ENCODE data around the gene NARS2.

The NARS2 gene

GRCh38 chr11:78460471-78460870 is 114.2 kb downstream of the NARS2 start:
- DNase-seq: no peak
- intact Hi-C loops (cut with DNase I): no loop called here

- intact Hi-C loops (cut with DNase I): no loop called here
- DNase-seq: no peak
Observed at GRCh38 chr11:78459738-78460137, 114.9 kb downstream of the NARS2 start.

GRCh38 chr11:78457448-78457847 is 117.2 kb downstream of the NARS2 start:
- DNase-seq: no peak
- intact Hi-C loops (cut with DNase I): no loop called here

GRCh38 chr11:78453140-78453935 is 121.3 kb downstream of the NARS2 start:
- intact Hi-C loops (cut with DNase I): no loop called here
- DNase-seq: no peak

GRCh38 chr11:78451371-78452150 is 123.1 kb downstream of the NARS2 start:
- intact Hi-C loops (cut with DNase I): no loop called here
- DNase-seq: no peak

- intact Hi-C loops (cut with DNase I): no loop called here
- no peak for DNase-seq
Observed at GRCh38 chr11:78450866-78451265, 123.8 kb downstream of the NARS2 start.

GRCh38 chr11:78449866-78450265 is 124.8 kb downstream of the NARS2 start:
- no peak for DNase-seq
- intact Hi-C loops (cut with DNase I): no loop called here

- intact Hi-C loops (cut with DNase I): no loop called here
- DNase-seq: no peak
Observed at GRCh38 chr11:78446210-78446609, 128.5 kb downstream of the NARS2 start.

GRCh38 chr11:78444726-78445125 is 129.9 kb downstream of the NARS2 start:
- no peak for DNase-seq
- intact Hi-C loops (cut with DNase I): no loop called here

- intact Hi-C loops (cut with DNase I): no loop called here
- DNase-seq: no peak
Observed at GRCh38 chr11:78441956-78442355, 132.7 kb downstream of the NARS2 start.

- intact Hi-C loops (cut with DNase I): no loop called here
- no peak for DNase-seq
Observed at GRCh38 chr11:78438298-78438975, 136.2 kb downstream of the NARS2 start.

GRCh38 chr11:78432956-78433355 is 141.7 kb downstream of the NARS2 start:
- intact Hi-C loops (cut with DNase I): no loop called here
- DNase-seq: no peak

- intact Hi-C loops (cut with DNase I): no loop called here
- peak in 16 of 42 donors; percentile 18 to 59 (median 30) for DNase-seq
Observed at GRCh38 chr11:78432058-78432515, 142.6 kb downstream of the NARS2 start.

- DNase-seq: no peak
- intact Hi-C loops (cut with DNase I): loop anchor here (10.0 kb wide), 1 partner anchor 435 kb away; the partner anchor contains the start of gene INTS4
Observed at GRCh38 chr11:78429660-78430059, 145.0 kb downstream of the NARS2 start.

GRCh38 chr11:78429209-78429608 is 145.5 kb downstream of the NARS2 start:
- intact Hi-C loops (cut with DNase I): loop anchor here (10.0 kb wide), 1 partner anchor 434 kb away; the partner anchor contains the start of gene INTS4
- no peak for DNase-seq

- peak in 3 of 42 donors; percentile 8 to 57 (median 23) for DNase-seq
- intact Hi-C loops (cut with DNase I): loop anchor here (10.0 kb wide), 1 partner anchor 434 kb away; the partner anchor contains the start of gene INTS4
Observed at GRCh38 chr11:78428773-78429172, 145.9 kb downstream of the NARS2 start.

- DNase-seq: no peak
Observed at GRCh38 chr11:78428266-78428636, 146.4 kb downstream of the NARS2 start.

GRCh38 chr11:78427615-78428265 is 146.9 kb downstream of the NARS2 start:
- DNase-seq: no peak
- intact Hi-C loops (cut with DNase I): loop anchor here (10.0 kb wide), 1 partner anchor 433 kb away; the partner anchor contains the start of gene INTS4

More at GRCh38 chr11:78428266-78428636, 146.4 kb downstream of the NARS2 start:
- intact Hi-C loops (cut with DNase I): loop anchor here (10.0 kb wide), 1 partner anchor 433 kb away; the partner anchor contains the start of gene INTS4

GRCh38 chr11:78426845-78427244 is 147.8 kb downstream of the NARS2 start:
- intact Hi-C loops (cut with DNase I): loop anchor here (10.0 kb wide), 1 partner anchor 432 kb away; the partner anchor contains the start of gene INTS4
- no peak for DNase-seq

Data from head of caudate nucleus (tissue), 42 donors.